AG08396 (cell line): ENCODE measurements around the gene RB1.
A peak's percentile ranks its signal among the peaks of the same experiment; 100 is the strongest.

Experiments
- DNase-seq: peaks from one replicate; pipeline ENCODE4 v3.0.0; 2012; ENCODE audit warnings: low spot score, mixed read lengths

Gene RB1

GRCh38 chr13:48496271-48497161 lies 193.0 kb downstream of the RB1 start:
- no peak for DNase-seq

GRCh38 chr13:48497669-48498068 lies 194.1 kb downstream of the RB1 start:
- no peak for DNase-seq

- DNase-seq = peak; percentile 67
These were observed 197.2 kb downstream of the RB1 start for GRCh38 chr13:48500652-48501197.

GRCh38 chr13:48501705-48502104 lies 198.2 kb downstream of the RB1 start:
- DNase-seq = no peak

GRCh38 chr13:48502601-48503319 lies 199.2 kb downstream of the RB1 start:
- DNase-seq = no peak

- no peak for DNase-seq
These were observed 201.1 kb downstream of the RB1 start for GRCh38 chr13:48504606-48505005.

- DNase-seq = no peak
These were observed 201.5 kb downstream of the RB1 start for GRCh38 chr13:48505012-48505411.

GRCh38 chr13:48505597-48506091 lies 202.1 kb downstream of the RB1 start:
- DNase-seq = peak; percentile 39

- DNase-seq = no peak
These were observed 202.6 kb downstream of the RB1 start for GRCh38 chr13:48506092-48506701.

- no peak for DNase-seq
These were observed 203.5 kb downstream of the RB1 start for GRCh38 chr13:48507021-48507420.

GRCh38 chr13:48508011-48508410 lies 204.5 kb downstream of the RB1 start:
- no peak for DNase-seq

- DNase-seq = no peak
These were observed 207.1 kb downstream of the RB1 start for GRCh38 chr13:48510698-48511097.

- no peak for DNase-seq
These were observed 208.2 kb downstream of the RB1 start for GRCh38 chr13:48511621-48512230.

- DNase-seq = no peak
These were observed 211.2 kb downstream of the RB1 start for GRCh38 chr13:48514793-48515192.

- DNase-seq = no peak
These were observed 212.2 kb downstream of the RB1 start for GRCh38 chr13:48515732-48516131.

GRCh38 chr13:48518083-48518482 lies 214.5 kb downstream of the RB1 start:
- no peak for DNase-seq

- no peak for DNase-seq
These were observed 222.7 kb downstream of the RB1 start for GRCh38 chr13:48526286-48526685.

- no peak for DNase-seq
These were observed 224.4 kb downstream of the RB1 start for GRCh38 chr13:48527955-48528354.

- DNase-seq = no peak
These were observed 225.2 kb downstream of the RB1 start for GRCh38 chr13:48528720-48529119.

GRCh38 chr13:48530833-48531232 lies 227.3 kb downstream of the RB1 start:
- no peak for DNase-seq
